BJ (cell line): ENCODE results near the gene OR5AU1. TPM values are rescaled to one million over a fixed set of nuclear protein-coding genes. Genes with fewer than 3 reads are reported as not detected.
"Not testable (repeated sequence)": the region's sequence is repeated elsewhere in the genome, so short reads cannot be mapped to it uniquely, and the experiment has no call there.

Experiments used
- CTCF ChIA-PET: fragments of 350-600 bp; formaldehyde crosslinking; extraction: SDS; loops from one replicate; lab custom pipeline; 2021; ENCODE audit warnings: antibody characterized with exemption, inconsistent platforms; lab: Yijun Ruan, JAX
- POLR2A ChIA-PET: fragments of 300-600 bp; sonication (Branson Sonifier 250); formaldehyde crosslinking; extraction: SDS; loops from one replicate; lab custom pipeline; 2021; ENCODE audit warnings: antibody characterized with exemption; lab: Charles Lee
- DNase-seq: peaks from one replicate; pipeline ENCODE4 v3.0.0-alpha.2; 2011; ENCODE audit warnings: low read depth
- H3K27me3 ChIP-seq: 2 replicates; pipeline ENCODE4 v1.6.0; 2011; ENCODE audit warnings: low read length; ENCODE audit not compliant: control insufficient read depth, insufficient read depth
- H3K36me3 ChIP-seq: 2 replicates; pipeline ENCODE4 v1.5.1; 2011; ENCODE audit warnings: low read length; ENCODE audit not compliant: control insufficient read depth, insufficient read depth
- H3K4me3 ChIP-seq: 2 replicates; pipeline ENCODE4 v1.5.1; 2011; ENCODE audit warnings: low read depth, mild to moderate bottlenecking, control low read depth, low read length
- polyA plus RNA-seq: library from polyadenylated mRNA; depleted of rRNA; stranded (reverse); fragments of >200 nt; gene quantifications from 2 replicates; pipeline ENCODE4 v1.2.3, GENCODE V29; 2011
- TF ChIP-seq, protein P1 (sequence below): IDR thresholded peaks from 2 replicates; pipeline ENCODE4 v1.5.1; 2011; ENCODE audit warnings: low read depth, mild to moderate bottlenecking, control low read depth, inconsistent platforms, low read length, moderate library complexity; ENCODE audit not compliant: insufficient read depth

OR5AU1 gene
- polyA plus RNA-seq, 1 experiment = not detected

DNA sequence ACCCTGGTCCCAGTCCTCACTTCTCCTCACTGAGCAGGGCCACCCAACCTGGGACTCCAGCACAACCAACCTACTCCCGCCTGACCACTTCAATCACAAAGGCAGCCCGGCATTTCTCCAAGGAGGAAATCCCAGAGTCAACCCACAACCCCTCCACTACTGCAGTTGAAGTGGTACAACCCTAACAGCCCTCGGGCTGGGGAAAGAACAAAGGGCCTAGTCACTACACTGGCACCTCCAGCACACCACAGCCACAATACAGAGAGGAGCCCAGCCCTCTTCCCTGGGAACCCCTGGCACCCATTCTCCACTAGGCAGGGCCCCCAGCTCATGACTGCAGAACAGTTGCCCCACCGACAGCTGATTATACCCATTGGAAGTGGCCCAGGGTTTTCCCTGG, 13.7 kb upstream of the OR5AU1 start:
- ChIA-PET CTCF (no interaction called here), POLR2A (no interaction called here)
- DNase-seq = no peak
- TF ChIP-seq, protein P1, sequence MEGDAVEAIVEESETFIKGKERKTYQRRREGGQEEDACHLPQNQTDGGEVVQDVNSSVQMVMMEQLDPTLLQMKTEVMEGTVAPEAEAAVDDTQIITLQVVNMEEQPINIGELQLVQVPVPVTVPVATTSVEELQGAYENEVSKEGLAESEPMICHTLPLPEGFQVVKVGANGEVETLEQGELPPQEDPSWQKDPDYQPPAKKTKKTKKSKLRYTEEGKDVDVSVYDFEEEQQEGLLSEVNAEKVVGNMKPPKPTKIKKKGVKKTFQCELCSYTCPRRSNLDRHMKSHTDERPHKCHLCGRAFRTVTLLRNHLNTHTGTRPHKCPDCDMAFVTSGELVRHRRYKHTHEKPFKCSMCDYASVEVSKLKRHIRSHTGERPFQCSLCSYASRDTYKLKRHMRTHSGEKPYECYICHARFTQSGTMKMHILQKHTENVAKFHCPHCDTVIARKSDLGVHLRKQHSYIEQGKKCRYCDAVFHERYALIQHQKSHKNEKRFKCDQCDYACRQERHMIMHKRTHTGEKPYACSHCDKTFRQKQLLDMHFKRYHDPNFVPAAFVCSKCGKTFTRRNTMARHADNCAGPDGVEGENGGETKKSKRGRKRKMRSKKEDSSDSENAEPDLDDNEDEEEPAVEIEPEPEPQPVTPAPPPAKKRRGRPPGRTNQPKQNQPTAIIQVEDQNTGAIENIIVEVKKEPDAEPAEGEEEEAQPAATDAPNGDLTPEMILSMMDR = no peak
- no peak overlapping the region for H3K4me3 ChIP-seq
- no peaks in the 10 kb centered on the region for H3K36me3 ChIP-seq
- peaks cover 2% of the 10 kb centered on the region; the same call in 1 of the 2 replicates for H3K27me3 ChIP-seq

GRCh38 chr14:21168055-21168454, 12.2 kb upstream of the OR5AU1 start:
- no peak for DNase-seq
- ChIA-PET POLR2A (no interaction called here), CTCF (no interaction called here)
- no peaks in the 10 kb centered on the region for H3K36me3 ChIP-seq
- TF ChIP-seq, protein P1 = no peak
- peaks cover 2% of the 10 kb centered on the region for H3K27me3 ChIP-seq
- no peak overlapping the region for H3K4me3 ChIP-seq

- CTCF ChIA-PET, POLR2A ChIA-PET, H3K27me3 ChIP-seq, DNase-seq, H3K4me3 ChIP-seq, H3K36me3 ChIP-seq: not testable (repeated sequence)
Measured at GRCh38 chr14:21165670-21166069, 9.8 kb upstream of the OR5AU1 start.

- CTCF ChIA-PET, POLR2A ChIA-PET, H3K4me3 ChIP-seq, DNase-seq, H3K36me3 ChIP-seq, H3K27me3 ChIP-seq: not testable (repeated sequence)
Measured at GRCh38 chr14:21165002-21165605, 9.2 kb upstream of the OR5AU1 start.

DNA sequence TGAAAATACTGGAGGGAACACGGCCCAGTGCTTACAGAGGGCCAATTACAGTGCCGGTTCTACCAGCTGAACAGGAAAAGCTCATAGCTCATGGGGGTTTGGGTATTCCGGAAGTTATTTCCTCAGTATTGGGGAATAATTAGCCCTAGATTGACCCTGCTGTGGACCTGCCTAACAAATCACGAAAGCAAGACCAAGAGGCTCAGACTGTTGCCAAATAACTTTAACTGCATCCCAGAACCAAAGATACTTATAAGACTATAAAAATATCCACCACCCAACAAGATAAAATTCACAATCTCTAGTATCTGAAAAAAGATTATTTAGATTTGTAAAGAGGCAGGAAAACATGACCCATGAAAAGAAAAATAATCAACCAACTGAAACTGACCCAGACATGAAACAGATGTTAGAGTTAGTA, 8.0 kb upstream of the OR5AU1 start:
- ChIA-PET CTCF (no interaction called here), POLR2A (no interaction called here)
- no peak overlapping the region for H3K4me3 ChIP-seq
- H3K36me3 ChIP-seq = no peaks in the 10 kb centered on the region
- DNase-seq = no peak
- TF ChIP-seq, protein P1 = no peak
- H3K27me3 ChIP-seq = peaks cover 3% of the 10 kb centered on the region

DNA sequence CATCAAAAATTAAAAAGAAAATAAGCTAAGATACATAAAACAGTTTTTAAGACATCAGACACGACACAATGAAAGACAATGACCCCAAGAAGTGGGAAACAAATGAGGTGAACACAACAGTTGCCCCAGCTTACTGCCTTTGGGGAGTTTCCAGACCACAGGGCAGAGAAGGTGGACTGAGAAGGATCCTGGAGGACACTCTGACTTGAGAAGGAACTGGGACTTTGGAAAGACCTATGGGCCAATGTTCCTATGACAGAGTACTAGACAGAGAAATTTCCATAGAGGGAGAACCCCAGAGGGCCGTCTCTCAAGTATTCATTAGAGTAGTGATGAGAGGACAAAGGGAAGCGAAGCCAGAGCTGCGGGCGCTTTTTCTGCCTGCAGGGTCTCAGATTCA, 6.2 kb upstream of the OR5AU1 start:
- Histone ChIP-seq H3K4me3 (no peak overlapping the region), H3K36me3 (no peaks in the 10 kb centered on the region), H3K27me3 (peaks cover 3% of the 10 kb centered on the region)
- CTCF ChIA-PET = no interaction called here
- TF ChIP-seq, protein P1 = no peak
- DNase-seq = no peak
- POLR2A ChIA-PET = no interaction called here
